Spleen (tissue), 11 donors: ENCODE measurements around the gene PTPN18. TPM values are rescaled to one million over a fixed set of nuclear protein-coding genes. Genes with fewer than 3 reads are reported as not detected.
A peak's percentile ranks its signal among the peaks of the same experiment; 100 is the strongest.

ENCODE experiments used
- DNase-seq: peaks from one replicate; pipeline ENCODE4 v3.0.0-alpha.2; 2020
- H3K27ac ChIP-seq, 8 donors: fragments of 200-600 bp; sonication (generic) in 7 of 8; 1 replicate in 4 of 8; 2 replicates in 4 of 8; pipeline versions ENCODE4 v1.5.0 to v1.8.0; 2016 to 2021; ENCODE audit warnings: inconsistent platforms in 4 of 8, mild to moderate bottlenecking in 4 of 8, moderate library complexity in 1 of 8
- H3K27me3 ChIP-seq, 7 donors: fragments of 200-600 bp; sonication (generic) in 6 of 7; replicated peaks in 1 of 7; 1 replicate in 4 of 7; 2 replicates in 3 of 7; pipeline versions ENCODE4 v1.5.0 to v1.8.0; 2016 to 2021; ENCODE audit warnings: inconsistent platforms in 3 of 7, mild to moderate bottlenecking in 1 of 7
- H3K36me3 ChIP-seq, 6 donors: fragments of 200-600 bp; sonication (generic) in 5 of 6; 1 replicate in 4 of 6; 2 replicates in 2 of 6; pipeline versions ENCODE4 v1.5.0 to v1.8.0; 2016 to 2021; ENCODE audit warnings: inconsistent platforms in 2 of 6
- H3K4me1 ChIP-seq, 6 donors: fragments of 200-600 bp; sonication (generic) in 5 of 6; 1 replicate in 3 of 6; 2 replicates in 3 of 6; pipeline versions ENCODE4 v1.5.0 to v1.8.0; 2016 to 2021; ENCODE audit warnings: inconsistent platforms in 3 of 6
- H3K4me3 ChIP-seq, 8 donors: fragments of 200-600 bp; sonication (generic) in 7 of 8; 1 replicate in 4 of 8; 2 replicates in 4 of 8; pipeline versions ENCODE4 v1.5.0 to v1.8.0; 2016 to 2021; ENCODE audit warnings: inconsistent platforms in 4 of 8, mild to moderate bottlenecking in 4 of 8, moderate library complexity in 2 of 8
- H3K9me3 ChIP-seq, 8 donors: fragments of 200-600 bp; sonication (generic) in 7 of 8; 1 replicate in 4 of 8; 2 replicates in 4 of 8; pipeline versions ENCODE4 v1.5.0 to v1.8.0; 2016 to 2021; ENCODE audit warnings: inconsistent platforms in 4 of 8
- CTCF ChIP-seq, 11 experiments: fragments of 200-600 bp in 7 of 11; fragments of 450-650 bp in 4 of 11; sonication (generic) in 4 of 11; IDR thresholded peaks in 8 of 11; conservative IDR thresholded peaks in 3 of 11; 1 replicate in 7 of 11; 2 replicates in 4 of 11; pipeline versions ENCODE4 v1.4.0 to v1.8.0; 2016 to 2021; ENCODE audit warnings: antibody characterized with exemption in 11 of 11, inconsistent platforms in 4 of 11, mild to moderate bottlenecking in 1 of 11
- POLR2A ChIP-seq, 3 donors: fragments of 450-650 bp; IDR thresholded peaks; one replicate each; pipeline ENCODE4 v1.5.1; 2017; ENCODE audit warnings: antibody characterized with exemption in 3 of 3, mild to moderate bottlenecking in 1 of 3
- POLR2AphosphoS5 ChIP-seq, 3 donors: sonication (generic); formaldehyde crosslinking; IDR thresholded peaks; one replicate each; pipeline ENCODE4 v1.5.1; 2017; ENCODE audit warnings: antibody characterized with exemption in 3 of 3
- WGBS, 5 donors: extraction: QIAGEN DNeasy Blood & Tissue Kit in 3 of 5; methylation state at CpG; one replicate each; pipeline versions ENCODE4 v1.1.5 to v1.1.7; 2013 to 2018; 5-methylcytosine and 5-hydroxymethylcytosine counted together
- intact Hi-C: fragments of 100-400 bp; cut with DNase I; formaldehyde crosslinking; loops from one replicate; pipeline ENCODE4 v1.15.0; 2023; ENCODE audit warnings: low total_unique reads
- polyA plus RNA-seq, 3 donors: library from polyadenylated mRNA; stranded (reverse); fragments of 200-250 nt; gene quantifications; one replicate each; pipeline ENCODE4 v1.2.1, GENCODE V29; 2013
- total RNA-seq, 7 donors: library from RNA; depleted of rRNA in 3 of 7; stranded (reverse); fragments of >200 nt in 3 of 7; fragmentation: NEBNext Ultra II Directional in 4 of 7; extraction: Animal tissue kit (Norgen Biotek cat#: 25700) in 4 of 7; gene quantifications; one replicate each; pipeline versions ENCODE4 v1.1.0 to v1.2.1, GENCODE V29; 2016 to 2021
- donor health status: healthy with polysubstance abuse.
- donor health status: DM: no; HTN: no; CAD: no; lungs with moderate emphysema.
- donor health status: DM: no; HTN: no; CAD: no.
- donor health status: Bipolar disorder and iron deficiency.
- donor health status: healthy.
- donor health status: DM: no; HTN: no; CAD: no.
- donor health status: DM: yes; HTN: yes; CAD: no.

Gene PTPN18
- total and polyA plus RNA-seq, 10 donors, result 75.9 to 132 (median 108) TPM

DNA sequence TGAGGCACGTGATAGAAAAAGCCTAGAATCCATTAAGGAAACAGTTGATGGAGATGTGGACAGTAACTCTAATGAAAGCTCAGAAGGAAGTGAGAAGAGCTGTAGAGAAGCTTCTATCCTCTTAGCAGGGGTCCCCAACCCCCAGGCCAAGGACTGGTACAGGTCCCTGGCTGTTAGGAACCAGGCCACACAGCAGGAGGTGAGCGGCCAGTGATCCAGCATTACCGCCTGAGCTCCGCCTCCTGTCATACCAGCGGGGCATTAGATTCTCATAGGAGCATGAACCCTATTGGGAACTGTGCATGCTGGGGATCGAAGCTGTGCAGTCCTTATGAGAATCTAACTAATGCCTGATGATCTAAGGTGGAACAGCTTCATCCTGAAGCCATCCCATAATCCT, 21.8 kb upstream of the PTPN18 start:
- Histone ChIP-seq H3K4me1 (peaks cover 0 to 18% (median 8%) of the 10 kb centered on the region in 6 donors), H3K4me3 (no peak overlapping the region), H3K9me3 (peaks cover 0 to 8% (median 0%) of the 10 kb centered on the region in 8 donors), H3K27ac (no peak overlapping the region), H3K27me3 (peaks cover 0 to 26% (median 0%) of the 10 kb centered on the region in 7 donors), H3K36me3 (peaks cover 0 to 17% (median 10%) of the 10 kb centered on the region in 6 donors)
- no peak for DNase-seq
- WGBS, 5 donors, result 76 to 85% (median 83%) methylated on average over 6 of the region's 6 CpGs
- intact Hi-C loops, result loop anchor here (10.0 kb wide), 1 partner anchor 149 kb away; the partner anchor contains the start of genes MZT2B and SMPD4
- TF ChIP-seq POLR2AphosphoS5 (IDR thresholded peaks at IDR 0.05), result no peak
- TF ChIP-seq CTCF (IDR thresholded peaks at IDR 0.05 in 8 of 11, conservative IDR thresholded peaks at IDR 0.05 in 3 of 11), result no peak
- TF ChIP-seq POLR2A (IDR thresholded peaks at IDR 0.05), result no peak

GRCh38 chr2:130335226-130335625, 20.6 kb upstream of the PTPN18 start:
- peaks cover 0 to 8% (median 0%) of the 10 kb centered on the region in 8 donors for H3K9me3 ChIP-seq
- intact Hi-C loops, result loop anchor here (10.0 kb wide), 1 partner anchor 150 kb away; the partner anchor contains the start of genes MZT2B and SMPD4
- H3K4me3 ChIP-seq, result no peak overlapping the region
- no peak overlapping the region for H3K27ac ChIP-seq
- peaks cover 0 to 30% (median 11%) of the 10 kb centered on the region in 6 donors for H3K4me1 ChIP-seq
- peaks cover 0 to 25% (median 0%) of the 10 kb centered on the region in 7 donors for H3K27me3 ChIP-seq
- H3K36me3 ChIP-seq, result peaks cover 0 to 29% (median 19%) of the 10 kb centered on the region in 6 donors
- TF ChIP-seq POLR2A (IDR thresholded peaks at IDR 0.05) (no peak), CTCF (IDR thresholded peaks at IDR 0.05 in 8 of 11, conservative IDR thresholded peaks at IDR 0.05 in 3 of 11) (no peak), POLR2AphosphoS5 (IDR thresholded peaks at IDR 0.05) (no peak)
- no peak for DNase-seq

DNA sequence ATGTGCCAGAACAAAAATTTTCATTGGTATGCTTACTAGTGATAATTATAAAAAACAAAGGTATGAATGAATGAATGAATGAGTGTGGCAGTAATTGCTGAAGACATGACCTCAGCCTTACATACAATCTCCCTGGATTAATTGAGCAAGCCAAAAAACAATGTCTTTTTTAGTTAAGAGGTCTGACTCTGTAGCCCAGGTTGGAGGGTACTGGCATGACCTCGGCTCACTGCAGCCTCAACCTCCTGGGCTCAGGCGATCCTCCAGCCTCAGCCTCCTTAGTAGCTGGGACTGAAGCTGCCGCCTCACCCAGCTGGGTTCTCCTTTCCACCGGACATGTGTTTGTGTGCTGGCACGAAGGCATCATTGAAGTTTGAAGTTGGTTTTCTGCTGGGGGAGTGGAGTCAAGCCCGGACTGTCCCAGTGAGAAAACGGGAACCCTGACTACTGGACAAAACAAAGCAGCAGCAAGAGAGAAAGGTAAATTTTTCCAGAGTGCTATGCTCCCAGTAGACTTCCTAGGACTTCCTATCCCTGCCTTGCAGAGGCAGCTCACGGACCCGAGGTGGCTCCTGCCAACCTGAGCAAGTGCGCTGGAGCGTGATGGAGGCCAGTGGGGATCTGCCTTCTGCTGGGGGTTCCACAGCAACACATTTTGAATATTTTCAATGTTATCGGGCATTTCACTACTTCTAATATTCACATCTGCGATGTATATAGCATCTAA, 19.5 kb upstream of the PTPN18 start:
- Histone ChIP-seq H3K9me3 (peaks cover 0 to 8% (median 0%) of the 10 kb centered on the region in 8 donors), H3K27ac (peak overlapping the region in 5 of 8 donors; percentile 29 to 54 (median 44)), H3K36me3 (peaks cover 0 to 35% (median 19%) of the 10 kb centered on the region in 6 donors), H3K4me1 (peaks cover 2 to 40% (median 21%) of the 10 kb centered on the region in 6 donors), H3K4me3 (peak overlapping the region in 2 of 8 donors; percentile 38 to 56), H3K27me3 (peaks cover 0 to 14% (median 0%) of the 10 kb centered on the region in 7 donors)
- TF ChIP-seq CTCF (IDR thresholded peaks at IDR 0.05 in 8 of 11, conservative IDR thresholded peaks at IDR 0.05 in 3 of 11) (no peak), POLR2A (IDR thresholded peaks at IDR 0.05) (no peak), POLR2AphosphoS5 (IDR thresholded peaks at IDR 0.05) (no peak)
- WGBS, 5 donors, result 80 to 88% (median 85%) methylated on average over 13 of the region's 13 CpGs
- no peak for DNase-seq
- intact Hi-C loops, result loop anchor here (10.0 kb wide), 1 partner anchor 152 kb away; the partner anchor contains the start of genes MZT2B and SMPD4
